Daoy (cell line): Measurements from ENCODE around the gene SPACA5. TPM values are rescaled to one million over a fixed set of nuclear protein-coding genes. Genes with fewer than 3 reads are reported as not detected.
A peak's percentile ranks its signal among the peaks of the same experiment; 100 is the strongest.
"Not testable (repeated sequence)": the region's sequence is repeated elsewhere in the genome, so short reads cannot be mapped to it uniquely, and the experiment has no call there.

Experiments used
- DNase-seq: peaks from one replicate; pipeline ENCODE4 v3.0.0-alpha.2; 2015; ENCODE audit warnings: low read depth
- total RNA-seq: library from RNA; depleted of rRNA; stranded (reverse); fragments of >200 nt; shearing (Covaris generic); gene quantifications from 2 replicates; pipeline ENCODE4 v1.2.3, GENCODE V29; 2014; rRNA removed

Gene SPACA5
- total RNA-seq, 1 experiment from 2014 or later = not detected

GRCh38 chrX:48021026-48021900 lies 14.5 kb downstream of the SPACA5 start:
- peak; percentile 64 for DNase-seq

GRCh38 chrX:48022100-48022499 lies 15.3 kb downstream of the SPACA5 start:
- no peak for DNase-seq

GRCh38 chrX:48022738-48023137 lies 15.9 kb downstream of the SPACA5 start:
- DNase-seq = no peak

- DNase-seq = peak; percentile 41
Measured at GRCh38 chrX:48025561-48025960, 18.8 kb downstream of the SPACA5 start.

GRCh38 chrX:48027545-48027944 lies 20.8 kb downstream of the SPACA5 start:
- not testable (repeated sequence) for DNase-seq

- DNase-seq = no peak
Measured at GRCh38 chrX:48028091-48028490, 21.3 kb downstream of the SPACA5 start.

GRCh38 chrX:48030237-48030636 lies 23.4 kb downstream of the SPACA5 start:
- DNase-seq = no peak

- DNase-seq = not testable (repeated sequence)
Measured at GRCh38 chrX:48030641-48031173, 23.9 kb downstream of the SPACA5 start.

GRCh38 chrX:48035891-48036290 lies 29.1 kb downstream of the SPACA5 start:
- DNase-seq = no peak

GRCh38 chrX:48043056-48043455 lies 36.3 kb downstream of the SPACA5 start:
- DNase-seq = no peak

GRCh38 chrX:48045410-48046311 lies 38.9 kb downstream of the SPACA5 start:
- DNase-seq = peak; percentile 27

- no peak for DNase-seq
Measured at GRCh38 chrX:48046846-48047245, 40.1 kb downstream of the SPACA5 start.

GRCh38 chrX:48058621-48059295 lies 52.0 kb downstream of the SPACA5 start:
- DNase-seq = no peak

GRCh38 chrX:48059296-48059639 lies 52.5 kb downstream of the SPACA5 start:
- no peak for DNase-seq

Other genes starting within 250 kb of the SPACA5 start
- gene ZNF81, start 170.1 kb upstream of the SPACA5 start, total RNA-seq = 1.9 and 8.1 TPM in 2 replicates
- gene ZNF182, start 3.0 kb upstream of the SPACA5 start, total RNA-seq = 3.1 and 3.5 TPM in 2 replicates
- 1.3 and 1.6 TPM in 2 replicates for gene ZNF630, start 64.7 kb downstream of the SPACA5 start, total RNA-seq
- gene SPACA5B, start 123.6 kb downstream of the SPACA5 start, total RNA-seq = not detected in 2 replicates
- gene SSX5, start 189.8 kb downstream of the SPACA5 start, total RNA-seq = not detected in 2 replicates
- gene SSX1, start 248.4 kb downstream of the SPACA5 start, total RNA-seq = not detected in 2 replicates